HG02973 (cell line): ENCODE measurements around the gene TSPAN33.
A peak's percentile ranks its signal among the peaks of the same experiment; 100 is the strongest.
"Not testable (repeated sequence)": the region's sequence is repeated elsewhere in the genome, so short reads cannot be mapped to it uniquely, and the experiment has no call there.

Experiments used
- ATAC-seq: cut with Tn5 transposase; IDR thresholded peaks from one replicate; pipeline ENCODE4 v1.9.1; 2021; ENCODE audit warnings: moderate library complexity; ENCODE audit not compliant: unreplicated experiment

TSPAN33 gene

DNA sequence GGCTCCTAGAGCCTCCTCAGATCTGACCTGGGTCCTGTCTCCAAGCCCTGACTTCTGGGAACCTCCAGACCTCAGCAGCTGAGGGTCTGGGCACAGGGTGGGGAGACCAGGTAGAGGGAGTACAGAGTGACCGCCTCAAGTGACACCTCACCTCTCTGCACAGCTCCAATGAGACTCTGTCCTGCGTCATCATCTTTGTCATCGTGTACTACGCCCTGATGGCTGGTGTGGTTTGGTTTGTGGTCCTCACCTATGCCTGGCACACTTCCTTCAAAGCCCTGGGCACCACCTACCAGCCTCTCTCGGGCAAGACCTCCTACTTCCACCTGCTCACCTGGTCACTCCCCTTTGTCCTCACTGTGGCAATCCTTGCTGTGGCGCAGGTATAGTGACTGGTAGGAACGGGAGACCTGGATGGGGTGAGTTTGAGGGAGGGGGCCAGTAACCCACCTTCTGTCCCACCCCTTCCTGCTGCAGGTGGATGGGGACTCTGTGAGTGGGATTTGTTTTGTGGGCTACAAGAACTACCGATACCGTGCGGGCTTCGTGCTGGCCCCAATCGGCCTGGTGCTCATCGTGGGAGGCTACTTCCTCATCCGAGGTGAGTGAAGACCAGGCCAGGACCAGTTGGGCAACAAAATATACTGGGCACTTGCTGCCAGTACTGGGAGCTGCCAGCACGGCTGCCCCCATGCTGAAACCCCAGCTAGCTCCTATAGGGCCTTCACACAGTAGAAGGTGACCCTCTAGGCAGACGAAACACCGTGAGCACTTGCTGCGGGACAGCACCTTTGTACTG, 61.7 kb downstream of the TSPAN33 start:
- ATAC-seq = no peak

DNA sequence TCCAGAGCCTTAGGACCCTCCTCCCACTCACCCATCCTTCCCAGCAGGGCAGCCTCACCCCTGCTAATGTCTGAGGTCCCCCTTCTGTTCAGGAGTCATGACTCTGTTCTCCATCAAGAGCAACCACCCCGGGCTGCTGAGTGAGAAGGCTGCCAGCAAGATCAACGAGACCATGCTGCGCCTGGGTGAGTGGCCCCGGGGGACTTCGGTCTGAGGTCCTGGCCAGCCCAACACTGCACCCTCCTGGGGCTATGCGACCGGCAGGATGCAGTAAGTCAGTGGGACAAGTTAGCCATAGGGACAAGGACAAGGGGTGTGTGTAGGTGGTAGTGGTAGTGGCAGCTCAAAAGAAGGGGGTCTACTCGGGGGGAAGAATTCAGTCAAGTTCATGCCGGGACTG, 64.2 kb downstream of the TSPAN33 start:
- ATAC-seq = no peak

DNA sequence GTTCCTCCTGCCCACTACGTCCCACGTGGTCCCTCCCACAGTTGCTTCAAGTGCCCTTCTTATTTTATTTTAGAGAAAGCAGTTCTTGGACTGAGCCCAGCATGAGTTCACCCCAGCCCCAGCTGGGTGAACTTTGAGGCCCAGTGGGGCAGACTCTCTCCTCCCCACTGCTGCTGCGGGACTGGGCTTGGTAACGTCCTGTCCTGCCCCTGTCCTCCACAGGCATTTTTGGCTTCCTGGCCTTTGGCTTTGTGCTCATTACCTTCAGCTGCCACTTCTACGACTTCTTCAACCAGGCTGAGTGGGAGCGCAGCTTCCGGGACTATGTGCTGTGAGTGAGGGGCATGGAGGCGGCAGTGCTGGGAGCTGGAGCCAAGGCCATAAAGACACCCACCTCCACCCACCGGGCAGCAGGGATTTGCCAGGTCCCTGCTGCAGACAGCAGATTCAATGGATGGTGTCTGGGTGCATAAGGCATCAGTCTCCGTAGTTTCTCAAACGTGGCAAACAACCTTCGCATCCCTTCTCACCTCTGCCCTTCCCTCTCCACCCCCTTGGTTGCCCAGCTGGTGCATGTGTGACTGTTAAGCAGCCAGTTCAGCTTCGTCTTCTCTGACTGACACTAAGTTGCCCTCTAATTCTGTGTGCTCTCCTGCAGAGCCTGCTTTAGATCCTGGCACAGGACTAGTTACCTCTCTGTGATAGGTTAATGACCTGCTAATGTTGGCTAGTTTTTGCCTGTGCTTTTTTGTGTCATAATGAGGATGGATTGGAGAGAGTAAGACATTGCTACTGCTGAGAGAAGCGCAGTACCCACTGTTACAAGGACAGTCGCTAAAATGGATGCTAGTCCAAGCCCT, 64.8 kb downstream of the TSPAN33 start:
- no peak for ATAC-seq

DNA sequence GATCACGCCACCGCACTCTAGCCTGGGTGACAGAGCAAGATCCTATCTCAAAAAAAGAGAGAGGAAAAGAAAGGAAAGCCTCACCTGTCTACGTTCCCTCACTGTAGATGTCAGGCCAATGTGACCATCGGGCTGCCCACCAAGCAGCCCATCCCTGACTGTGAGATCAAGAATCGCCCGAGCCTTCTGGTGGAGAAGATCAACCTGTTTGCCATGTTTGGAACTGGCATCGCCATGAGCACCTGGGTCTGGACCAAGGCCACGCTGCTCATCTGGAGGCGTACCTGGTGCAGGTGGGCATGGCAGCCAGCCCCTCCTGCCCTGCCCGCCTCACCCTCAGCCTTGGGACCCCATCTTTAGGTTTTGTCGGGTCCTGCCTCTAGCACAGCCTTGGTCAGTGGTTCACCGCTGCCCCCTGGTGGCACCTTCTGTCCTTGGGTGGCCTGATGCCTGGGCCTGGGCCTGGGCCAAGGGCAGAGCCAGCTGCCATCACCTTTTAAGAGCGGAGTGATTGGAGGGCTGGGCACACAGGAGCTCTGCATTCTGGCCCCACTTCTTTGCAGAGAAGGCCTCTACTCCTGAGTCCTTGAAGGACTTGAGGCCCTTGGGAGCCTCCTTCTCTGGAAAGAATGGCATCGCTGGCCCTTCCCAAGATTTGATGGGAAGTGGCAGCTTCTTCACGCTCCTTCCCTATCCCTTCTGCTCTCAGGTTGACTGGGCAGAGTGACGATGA, 65.9 kb downstream of the TSPAN33 start:
- ATAC-seq = no peak

DNA sequence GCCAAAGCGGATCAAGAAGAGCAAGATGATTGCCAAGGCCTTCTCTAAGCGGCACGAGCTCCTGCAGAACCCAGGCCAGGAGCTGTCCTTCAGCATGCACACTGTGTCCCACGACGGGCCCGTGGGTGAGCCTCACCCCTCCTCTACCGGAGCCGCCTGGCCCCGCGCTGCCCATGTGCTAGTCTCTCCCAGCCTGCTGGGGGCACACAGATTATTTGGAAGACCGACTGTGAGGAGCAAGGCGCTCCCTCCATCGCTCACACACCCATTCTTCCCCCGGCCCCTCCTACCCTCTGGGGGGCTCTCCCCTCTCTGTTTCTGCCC, 66.4 kb downstream of the TSPAN33 start:
- ATAC-seq = no peak

DNA sequence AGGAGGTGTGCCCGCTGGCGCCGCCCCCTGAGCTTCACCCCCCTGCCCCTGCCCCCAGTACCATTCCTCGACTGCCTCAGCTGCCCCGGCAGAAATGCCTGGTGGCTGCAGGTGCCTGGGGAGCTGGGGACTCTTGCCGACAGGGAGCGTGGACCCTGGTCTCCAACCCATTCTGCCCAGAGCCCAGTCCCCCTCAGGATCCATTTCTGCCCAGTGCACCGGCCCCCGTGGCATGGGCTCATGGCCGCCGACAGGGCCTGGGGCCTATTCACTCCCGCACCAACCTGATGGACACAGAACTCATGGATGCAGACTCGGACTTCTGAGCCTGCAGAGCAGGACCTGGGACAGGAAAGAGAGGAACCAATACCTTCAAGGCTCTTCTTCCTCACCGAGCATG, 67.6 kb downstream of the TSPAN33 start:
- no peak for ATAC-seq

DNA sequence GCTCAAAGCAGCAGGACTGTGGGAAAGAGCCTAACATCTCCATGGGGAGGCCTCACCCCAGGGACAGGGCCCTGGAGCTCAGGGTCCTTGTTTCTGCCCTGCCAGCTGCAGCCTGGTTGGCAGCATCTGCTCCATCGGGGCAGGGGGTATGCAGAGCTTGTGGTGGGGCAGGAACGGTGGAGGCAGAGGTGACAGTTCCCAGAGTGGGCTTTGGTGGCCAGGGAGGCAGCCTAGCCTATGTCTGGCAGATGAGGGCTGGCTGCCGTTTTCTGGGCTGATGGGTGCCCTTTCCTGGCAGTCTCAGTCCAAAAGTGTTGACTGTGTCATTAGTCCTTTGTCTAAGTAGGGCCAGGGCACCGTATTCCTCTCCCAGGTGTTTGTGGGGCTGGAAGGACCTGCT, 68.1 kb downstream of the TSPAN33 start:
- ATAC-seq = no peak

DNA sequence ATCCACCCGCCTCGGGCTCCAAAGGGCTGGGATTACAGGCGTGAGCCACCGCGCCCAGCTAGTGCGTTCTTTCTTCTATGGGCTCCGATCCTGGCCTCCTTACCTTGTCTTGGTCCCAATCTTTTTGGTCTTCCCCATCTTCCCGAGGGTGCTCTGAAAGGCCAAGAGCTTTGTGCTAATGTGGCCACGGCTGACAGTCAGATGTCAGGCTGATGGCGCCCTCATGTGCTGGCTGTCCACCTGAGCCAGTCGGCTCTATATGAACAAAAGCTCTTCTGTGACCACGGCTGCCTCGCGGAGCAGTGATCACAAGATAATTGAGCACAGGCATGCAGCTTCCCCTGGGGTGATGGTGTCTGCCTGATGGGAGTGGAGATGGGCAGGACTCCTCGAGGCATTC, 69.3 kb downstream of the TSPAN33 start:
- no peak for ATAC-seq

DNA sequence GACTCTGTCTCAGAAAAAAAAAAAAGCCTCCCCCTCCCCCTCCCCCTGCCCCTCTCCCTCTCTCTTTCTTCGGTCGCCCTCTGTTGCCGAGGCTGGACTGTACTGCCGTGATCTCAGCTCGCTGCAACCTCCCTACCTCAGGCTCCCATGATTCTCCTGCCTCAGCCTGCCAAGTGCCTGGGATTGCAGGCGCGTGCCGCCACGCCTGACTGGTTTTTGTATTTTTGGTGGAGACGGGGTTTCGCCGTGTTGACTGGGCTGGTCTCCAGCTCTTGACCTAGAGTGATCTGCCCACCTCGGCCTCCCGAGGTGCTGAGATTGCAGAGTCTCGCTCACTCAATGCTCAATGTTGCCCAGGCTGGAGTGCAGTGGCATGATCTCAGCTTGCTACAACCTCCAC, 71.2 kb downstream of the TSPAN33 start:
- not testable (repeated sequence) for ATAC-seq

DNA sequence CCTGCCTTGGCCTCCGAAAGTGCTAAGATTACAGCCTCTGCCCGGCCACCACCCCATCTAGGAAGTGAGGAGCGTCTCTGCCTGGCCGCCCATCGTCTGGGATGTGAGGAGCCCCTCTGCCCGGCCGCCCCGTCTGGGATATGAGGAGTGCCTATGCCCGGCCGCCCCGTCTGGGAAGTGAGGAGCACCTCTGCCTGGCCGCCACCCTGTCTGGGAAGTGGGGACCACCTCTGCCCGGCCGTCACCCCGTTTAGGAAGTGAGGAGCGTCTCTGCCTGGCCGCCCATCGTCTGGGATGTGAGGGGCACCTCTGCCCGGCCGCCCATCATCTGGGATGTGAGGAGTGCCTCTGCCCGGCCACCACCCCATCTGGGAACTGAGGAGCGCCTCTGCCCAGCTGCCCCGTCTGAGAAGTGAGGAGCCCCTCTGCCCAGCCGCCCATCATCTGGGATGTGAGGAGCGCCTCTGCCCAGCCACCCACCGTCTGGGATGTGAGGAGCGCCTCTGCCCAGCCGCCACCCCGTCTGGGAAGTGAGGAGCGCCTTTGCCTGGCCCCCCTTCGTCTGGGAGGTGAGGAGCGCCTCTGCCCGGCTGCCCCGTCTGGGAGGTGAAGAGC, 71.7 kb downstream of the TSPAN33 start:
- not testable (repeated sequence) for ATAC-seq

DNA sequence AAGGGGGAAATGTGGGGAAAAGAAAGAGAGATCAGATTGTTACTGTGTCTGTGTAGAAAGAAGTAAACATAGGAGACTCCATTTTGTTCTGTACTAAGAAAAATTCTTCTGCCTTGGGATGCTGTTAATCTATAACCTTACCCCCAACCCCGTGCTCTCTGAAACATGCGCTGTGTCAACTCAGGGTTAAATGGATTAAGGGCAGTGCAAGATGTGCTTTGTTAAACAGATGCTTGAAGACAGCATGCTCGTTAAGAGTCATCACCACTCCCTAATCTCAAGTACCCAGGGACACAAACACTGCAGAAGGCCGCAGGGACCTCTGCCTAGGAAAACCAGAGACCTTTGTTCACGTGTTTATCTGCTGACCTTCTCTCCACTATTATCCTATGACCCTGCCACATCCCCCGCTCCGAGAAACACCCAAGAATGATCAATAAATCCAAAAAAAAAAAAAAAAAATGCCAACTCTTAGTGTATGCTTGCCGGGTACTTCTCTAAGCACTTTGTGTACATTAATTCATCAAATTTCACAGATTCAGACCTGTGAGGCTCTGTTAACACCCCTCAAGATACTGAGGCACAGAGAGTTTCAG, 72.4 kb downstream of the TSPAN33 start:
- ATAC-seq = not testable (repeated sequence)

DNA sequence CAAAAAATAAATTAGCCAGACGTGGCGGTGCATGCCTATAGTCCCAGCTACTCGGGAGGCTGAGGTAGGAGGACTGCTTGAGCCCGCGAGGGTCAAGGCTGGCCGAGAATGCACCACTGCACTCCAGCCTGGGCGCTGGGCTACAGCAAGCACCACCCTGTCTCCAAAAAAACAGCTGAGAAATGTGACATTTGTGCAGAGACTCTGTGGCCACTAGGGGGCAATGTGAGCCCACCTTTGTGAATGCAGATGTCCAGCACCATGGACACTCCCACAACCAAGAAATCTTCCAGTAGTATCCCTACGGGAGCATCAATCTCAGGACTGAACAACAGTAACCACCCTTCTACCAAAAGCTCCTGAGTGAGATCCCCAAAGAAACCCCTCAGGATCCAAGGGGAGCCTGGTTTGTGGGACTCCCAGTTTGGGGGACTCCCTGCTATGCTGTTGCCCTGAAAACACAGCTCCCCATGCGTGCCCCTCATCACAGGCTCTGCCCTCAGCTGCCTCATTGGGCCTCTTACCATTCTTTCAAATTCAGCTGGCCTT, 74.1 kb downstream of the TSPAN33 start:
- ATAC-seq = peak; percentile 51

DNA sequence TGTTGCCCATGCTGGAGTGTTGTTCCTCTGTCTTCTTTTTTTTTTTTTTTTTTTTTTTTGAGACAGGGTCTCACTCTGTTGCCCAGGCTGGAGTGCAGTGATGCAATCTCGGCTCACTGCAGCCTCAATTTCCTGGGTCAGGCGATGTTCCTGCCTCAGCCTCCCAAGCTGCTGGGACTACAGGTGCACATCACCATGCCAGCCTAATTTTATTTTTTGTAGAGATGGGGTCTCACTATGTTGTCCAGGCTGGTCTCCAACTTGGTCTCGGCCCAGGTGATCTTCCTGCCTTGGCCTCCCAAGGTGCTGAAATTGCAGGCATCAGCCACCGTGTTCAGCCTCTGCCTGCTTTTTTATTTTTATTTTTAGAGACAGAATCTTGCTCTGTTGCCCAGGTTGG, 74.7 kb downstream of the TSPAN33 start:
- not testable (repeated sequence) for ATAC-seq
